NOMO-1 (cell line): ENCODE measurements around the gene NDUFC1.
"Not testable (repeated sequence)": the region's sequence is repeated elsewhere in the genome, so short reads cannot be mapped to it uniquely, and the experiment has no call there.

Source experiments
- DNase-seq, 2 experiments: peaks; one replicate each; lab custom pipeline; 2025; ENCODE audit not compliant: unreplicated experiment in 2 of 2; lab: John Stamatoyannopoulos, UW

NDUFC1 gene

DNA sequence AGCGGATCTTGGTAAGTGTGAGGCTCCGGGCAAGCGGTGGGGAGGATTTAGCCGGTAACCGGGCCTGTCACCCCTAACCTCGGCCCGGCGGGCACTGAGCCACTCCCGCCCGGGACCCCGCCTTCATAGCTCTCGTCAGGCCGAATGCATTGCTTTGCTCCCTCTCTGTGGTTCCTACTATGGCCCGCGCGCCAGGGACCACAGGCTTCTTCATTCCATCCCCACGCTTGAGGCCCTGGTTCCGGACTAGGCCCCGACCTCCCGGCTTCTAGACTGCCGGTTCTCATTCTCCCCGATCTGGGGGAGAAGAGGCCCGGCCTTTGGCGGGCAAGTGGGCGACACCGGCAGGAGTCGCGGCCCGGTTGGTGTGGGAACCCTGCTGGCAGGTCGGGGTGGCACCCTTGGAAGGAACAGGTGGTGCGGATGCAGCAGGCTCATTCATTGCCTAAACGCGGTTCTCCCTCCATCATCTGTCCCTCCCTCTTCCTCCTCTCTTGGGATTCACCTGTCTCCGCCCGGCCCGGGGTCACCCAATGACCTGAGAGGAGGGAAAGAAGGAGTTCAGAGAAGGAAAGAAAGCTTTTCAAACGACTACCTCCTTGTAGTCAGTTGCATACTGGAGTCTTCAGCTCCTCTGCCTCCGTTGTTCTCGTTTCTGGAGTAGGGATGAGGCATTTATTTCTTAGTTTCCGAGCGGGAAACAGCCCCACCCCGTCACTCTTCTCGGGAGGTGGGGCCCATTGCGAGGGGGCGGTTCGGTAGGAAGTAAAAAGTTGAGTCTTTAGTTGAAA, at the start of gene NDUFC1:
Gene NDUFC1, minus strand, starts transcription at position 657 of the 791 bp plus-strand sequence. CDS start 6,679 bp downstream, outside the sequence.
- DNase-seq: peak; percentile 67 to 68

DNA sequence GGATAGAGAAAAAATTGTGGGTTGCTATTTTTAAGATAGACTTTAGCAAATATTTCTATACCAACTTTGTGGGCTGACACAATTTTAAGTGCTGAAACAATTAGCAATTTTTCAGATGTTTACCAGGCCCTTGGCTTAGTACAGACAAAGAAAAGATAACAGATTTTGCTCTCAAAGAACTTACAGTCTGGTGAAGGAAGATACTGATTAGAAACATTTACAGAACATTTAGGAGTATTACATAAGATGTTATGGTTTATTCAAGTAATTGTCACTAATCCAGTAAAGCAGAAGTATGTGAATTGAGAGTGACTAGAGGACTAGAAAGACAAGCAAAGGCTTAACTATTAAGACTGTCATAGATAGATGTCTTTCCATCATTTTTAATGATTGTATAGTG, 35.3 kb upstream of the NDUFC1 start:
- peak in 1 of 2 experiments; percentile 76 for DNase-seq

DNA sequence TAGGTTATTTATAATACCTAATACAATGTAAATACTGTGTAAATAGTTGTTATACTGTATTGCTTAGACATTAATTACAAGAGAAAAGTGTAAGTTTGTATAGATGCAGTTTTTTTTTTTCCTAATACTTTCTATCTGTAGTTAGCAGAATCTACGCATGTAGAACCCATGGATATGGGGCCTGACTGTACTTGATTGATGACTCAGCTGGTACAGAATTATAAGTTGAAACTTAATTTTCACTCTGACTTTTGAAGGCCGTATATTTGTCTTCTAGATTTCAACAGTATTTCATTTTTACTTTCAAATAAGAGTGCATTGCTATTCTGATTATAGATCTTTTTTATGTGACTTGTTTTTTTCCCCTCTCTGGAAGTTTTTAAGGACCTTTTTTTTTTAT, 30.8 kb upstream of the NDUFC1 start:
- no peak for DNase-seq

DNA sequence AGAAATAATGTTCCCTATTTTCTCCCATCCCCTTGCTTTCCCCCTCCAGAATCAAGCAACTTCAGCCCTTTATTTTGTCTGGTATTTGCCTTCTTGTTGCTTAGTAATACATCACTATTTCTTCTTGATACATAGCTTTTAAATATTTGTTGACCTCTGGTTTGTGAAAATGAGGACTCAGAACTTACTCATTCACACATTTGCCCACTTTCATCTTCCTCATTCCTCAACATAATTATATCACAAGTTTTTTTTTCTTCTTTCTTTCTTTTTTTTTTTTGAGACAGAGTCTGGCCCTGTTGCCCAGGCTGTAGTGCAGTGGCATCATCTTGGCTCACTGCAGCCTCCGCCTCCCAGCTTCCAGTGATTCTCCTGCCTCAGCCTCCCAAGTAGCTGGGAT, 28.9 kb upstream of the NDUFC1 start:
- peak in 1 of 2 experiments; percentile 23 for DNase-seq

DNA sequence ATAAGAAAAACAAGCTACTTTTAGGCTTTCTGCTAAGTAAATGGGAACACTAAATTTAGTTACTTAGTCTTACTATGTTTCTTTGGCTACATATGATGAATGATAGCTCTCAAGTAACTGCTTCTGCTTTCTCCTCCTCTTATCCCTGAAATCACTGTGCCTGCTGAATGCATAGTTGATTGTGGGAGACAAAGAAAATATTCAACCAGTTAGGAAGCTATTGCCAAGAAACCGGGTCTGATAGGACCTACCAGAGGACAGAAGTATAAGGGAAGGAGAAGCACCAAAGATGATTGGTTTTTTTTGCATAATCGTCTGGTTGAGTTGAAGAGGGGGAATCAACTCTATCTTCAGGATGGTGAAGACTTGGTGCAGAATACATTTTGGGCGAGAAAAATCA, 28.0 kb upstream of the NDUFC1 start:
- no peak for DNase-seq

DNA sequence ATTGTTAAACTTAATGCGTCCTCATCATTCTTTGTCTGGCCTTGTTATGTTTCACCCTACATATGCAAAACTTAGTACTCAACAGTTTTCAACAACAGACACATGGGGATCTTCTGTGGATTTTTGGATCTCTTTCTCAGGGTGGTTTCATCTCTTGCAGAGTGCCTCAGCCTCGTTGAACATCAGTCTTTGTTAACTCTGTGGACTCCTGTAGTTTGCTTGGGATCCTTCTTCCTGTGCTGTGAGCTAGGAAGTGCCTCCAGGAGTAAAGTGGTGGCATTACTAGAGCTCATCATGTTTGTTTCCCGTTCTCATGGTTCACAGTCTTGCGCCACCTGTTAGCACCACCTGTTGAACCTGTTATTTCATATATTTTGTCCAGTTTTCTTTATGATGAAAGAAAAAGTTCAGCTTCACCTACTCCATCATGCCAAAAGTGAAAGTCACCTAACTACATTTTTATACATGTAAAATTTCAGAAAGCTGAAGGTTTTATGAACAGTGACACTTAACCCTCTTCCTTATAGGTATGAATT, 27.5 kb upstream of the NDUFC1 start:
- no peak for DNase-seq

DNA sequence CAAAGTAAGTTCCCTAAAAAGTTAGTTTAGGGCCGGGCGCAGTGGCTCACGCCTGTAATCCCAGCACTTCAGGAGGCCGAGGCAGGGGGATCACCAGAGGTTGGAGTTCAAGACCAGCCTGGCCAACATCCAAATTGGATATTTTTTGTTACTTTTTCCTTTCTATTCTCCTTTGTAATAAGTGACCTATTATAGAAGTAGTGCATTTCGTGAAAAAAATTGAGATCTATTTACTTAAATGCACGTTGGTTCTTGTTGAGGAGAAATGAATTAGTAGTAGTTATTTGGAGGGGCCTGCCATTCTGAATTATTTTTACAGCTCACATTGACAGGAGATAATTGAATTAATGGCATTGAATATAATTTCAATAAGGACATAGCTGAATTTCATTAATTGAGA, 22.3 kb upstream of the NDUFC1 start:
- no peak for DNase-seq

DNA sequence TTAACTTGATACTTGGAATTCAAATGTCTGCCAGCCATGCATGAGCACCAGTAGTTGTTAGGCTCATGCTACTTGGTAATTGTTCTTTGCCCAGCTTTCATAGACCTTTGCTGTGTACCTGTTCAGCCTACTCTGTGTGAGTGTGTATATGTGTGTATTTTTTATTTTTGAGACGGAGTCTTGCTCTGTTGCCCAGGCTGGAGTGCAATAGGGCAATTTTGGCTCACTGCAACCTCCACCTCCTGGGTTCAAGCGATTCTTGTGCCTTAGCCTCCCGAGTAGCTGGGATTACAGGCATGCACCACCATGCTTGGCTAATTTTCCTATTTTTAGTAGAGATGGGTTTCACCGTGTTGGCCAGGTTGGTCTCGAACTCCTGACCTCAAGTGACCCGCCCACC, 20.3 kb upstream of the NDUFC1 start:
- not testable (repeated sequence) for DNase-seq

DNA sequence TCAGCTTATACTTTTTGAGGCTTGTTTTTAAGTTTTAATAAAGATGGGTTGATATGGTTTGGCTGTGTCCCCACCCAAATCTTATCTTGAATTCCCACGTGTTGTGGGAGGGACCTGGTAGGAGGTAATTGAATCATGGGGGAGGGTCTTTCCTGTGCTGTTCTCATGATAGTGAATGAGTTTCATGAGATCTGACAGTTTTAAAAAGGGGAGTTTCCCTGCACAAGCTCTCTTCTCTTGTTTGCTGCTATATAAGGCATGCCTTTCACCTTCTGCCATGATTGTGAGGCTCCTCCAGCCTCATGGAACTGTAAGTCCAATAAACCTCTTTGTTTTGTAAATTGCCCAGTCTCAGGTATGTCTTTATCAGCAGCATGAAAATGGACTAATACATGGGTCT, 19.8 kb upstream of the NDUFC1 start:
- DNase-seq: not testable (repeated sequence)

DNA sequence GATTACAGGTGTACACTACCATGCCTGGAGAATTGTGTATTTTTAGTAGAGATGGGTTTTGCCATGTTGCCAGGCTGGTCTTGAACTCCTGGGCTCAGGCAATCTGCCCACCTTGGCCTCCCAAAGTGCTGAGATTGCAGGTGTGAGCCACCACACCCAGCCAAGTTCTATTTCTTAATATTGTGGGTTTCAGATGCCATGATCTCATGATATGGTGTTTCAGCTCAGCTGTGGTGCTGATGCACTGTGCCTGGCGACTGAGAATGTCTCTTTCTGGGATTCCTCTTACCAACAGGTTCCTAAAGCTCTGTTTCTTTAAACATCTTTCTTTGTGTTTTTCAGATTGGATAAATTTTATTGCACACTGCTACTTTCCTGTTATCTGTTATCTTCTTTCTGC, 17.3 kb upstream of the NDUFC1 start:
- DNase-seq: no peak

DNA sequence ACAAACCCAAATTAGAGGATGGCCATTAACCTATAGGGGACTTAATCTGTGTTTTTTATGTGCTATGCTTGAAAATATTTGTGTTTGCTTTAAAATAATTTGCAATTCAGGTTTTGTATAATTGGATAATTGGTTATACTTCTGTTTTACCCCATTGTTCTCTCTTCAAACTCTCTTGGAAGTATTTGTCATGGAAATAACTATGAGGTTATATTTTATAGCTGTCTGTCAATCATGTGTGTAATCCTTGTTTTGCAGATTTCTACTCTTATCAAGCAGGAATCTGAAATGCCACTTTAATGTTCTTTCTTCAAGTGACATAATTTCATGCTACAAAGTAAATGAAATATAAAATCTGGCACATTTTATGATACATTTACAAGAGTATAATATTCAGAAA, 15.4 kb upstream of the NDUFC1 start:
- DNase-seq: no peak

DNA sequence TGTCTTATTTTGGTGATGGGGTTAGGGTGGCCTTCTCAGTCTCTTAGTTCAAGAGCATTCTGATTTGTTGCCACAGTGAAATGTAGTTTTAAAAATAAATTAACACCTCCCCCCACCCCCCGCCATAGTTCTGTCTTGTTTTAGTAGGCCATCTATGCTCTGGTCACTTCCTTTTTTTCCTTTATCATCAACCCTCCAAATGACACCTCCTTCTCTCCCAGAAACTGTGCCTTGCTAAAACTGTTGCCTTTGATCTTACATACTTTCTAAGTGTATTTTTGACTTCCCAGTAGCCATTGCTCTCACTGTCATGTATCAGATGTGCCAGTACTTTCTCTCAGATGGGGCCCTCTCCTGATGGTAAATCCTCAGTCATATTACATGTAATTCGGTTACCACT, 14.5 kb upstream of the NDUFC1 start:
- DNase-seq: no peak

DNA sequence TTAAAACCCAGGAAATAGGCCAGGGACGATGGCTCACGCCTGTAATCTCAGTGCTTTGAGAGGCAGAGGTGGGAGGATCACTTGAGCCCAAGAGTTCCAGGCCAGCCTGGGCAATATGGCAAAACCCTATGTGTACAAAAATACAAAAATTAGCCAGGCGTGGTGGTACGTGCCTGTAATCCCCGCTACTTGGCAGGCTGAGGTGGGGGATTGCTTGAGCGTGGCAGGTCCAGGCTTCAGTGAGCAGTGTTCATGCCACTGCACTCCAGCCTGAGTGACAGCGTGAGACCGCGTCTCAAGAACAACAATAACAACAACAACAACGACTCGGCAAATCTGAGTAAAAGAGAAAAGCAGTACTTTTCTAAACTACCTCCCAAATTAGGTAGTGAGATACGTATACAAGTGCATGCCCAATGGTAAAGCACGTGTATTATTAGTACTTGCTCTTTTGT, 13.0 kb upstream of the NDUFC1 start:
- no peak for DNase-seq

DNA sequence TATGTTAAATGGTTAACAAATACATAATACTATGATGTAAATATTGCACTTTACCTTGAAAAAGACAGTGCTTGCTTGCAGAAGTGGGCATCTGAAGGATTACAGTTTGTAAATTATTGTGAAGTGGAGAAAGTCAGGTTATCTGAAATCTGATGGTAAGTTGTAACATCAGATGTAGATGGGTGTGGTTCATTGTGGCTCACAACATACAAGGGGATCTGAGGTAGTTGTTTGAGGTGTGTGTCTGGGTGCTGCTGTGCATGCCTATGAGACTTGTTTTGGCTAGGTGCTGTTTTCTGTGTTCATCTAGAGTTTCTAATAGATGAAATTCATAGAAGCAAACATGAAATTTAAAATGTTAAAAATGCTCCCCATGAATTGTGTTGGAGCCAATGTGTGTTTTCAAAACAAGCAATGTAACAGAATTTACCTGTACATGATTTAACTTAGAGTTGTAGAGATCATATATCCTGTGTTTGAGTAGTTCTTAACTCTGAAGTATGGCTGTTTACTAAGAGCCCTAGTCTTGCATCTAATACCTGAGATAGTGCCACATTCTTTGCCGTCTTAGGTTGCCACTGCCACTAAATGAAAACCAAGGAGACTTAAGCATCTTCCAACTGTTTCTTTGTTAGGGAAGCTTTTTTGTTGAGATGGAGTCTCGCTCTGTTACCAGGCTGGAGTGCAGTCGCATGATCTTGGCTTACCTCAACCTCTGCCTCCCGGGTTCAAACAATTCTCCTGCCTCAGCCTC, 11.9 kb upstream of the NDUFC1 start:
- no peak for DNase-seq

DNA sequence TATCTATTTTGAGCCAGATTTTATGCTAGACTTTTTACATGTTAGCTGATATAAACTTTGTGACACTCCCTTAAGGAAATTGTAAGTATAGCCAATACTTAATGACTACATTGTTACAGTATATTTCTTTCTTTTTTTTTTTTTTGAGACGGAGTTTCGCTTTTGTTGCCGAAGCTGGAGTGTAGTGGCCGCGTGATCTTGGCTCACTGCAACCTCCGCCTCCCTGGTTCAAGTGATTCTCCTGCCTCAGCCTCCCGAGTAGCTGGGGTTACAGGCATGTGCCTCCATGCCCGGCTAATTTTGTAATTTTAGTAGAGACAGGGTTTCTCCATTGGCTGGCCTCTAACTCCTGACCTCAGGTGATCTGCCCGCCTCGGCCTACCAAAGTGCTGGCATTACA, 11.1 kb upstream of the NDUFC1 start:
- not testable (repeated sequence) for DNase-seq

DNA sequence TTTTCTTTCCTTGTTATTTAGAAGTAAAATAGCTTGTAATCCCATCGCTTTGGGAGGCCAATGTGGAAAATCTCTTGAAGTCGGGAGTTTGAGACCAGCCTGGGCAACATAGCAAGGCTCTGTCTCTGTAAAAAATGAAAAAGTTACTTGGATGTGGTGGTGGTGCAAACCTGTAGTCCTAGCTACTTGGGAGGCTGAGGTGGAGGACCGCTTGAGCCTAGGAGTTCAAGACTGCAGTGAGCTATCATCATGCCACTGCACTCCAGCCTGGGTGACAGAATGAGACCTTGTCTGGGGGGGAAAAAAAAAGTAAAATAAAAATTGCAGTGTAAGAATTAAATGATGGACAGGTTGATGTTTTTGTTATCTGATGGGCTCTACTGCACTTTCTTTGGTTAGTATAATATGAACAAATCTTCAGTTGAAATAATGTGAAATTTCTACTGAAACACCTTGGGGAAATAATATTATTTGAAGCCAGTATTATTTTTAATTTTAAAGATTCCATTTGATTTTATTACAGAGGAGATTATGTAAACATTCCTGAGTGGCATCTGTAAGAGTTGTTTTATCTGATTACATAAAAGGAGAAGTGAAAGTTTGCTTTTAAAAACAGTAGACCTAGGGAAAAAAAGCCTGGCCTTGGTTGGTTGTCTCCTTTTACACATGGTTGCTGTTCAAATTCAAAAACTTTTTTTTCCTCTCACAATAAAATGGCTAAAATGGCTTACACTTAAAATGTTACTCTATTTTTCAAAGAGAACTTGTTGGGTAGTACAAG, 10.5 kb upstream of the NDUFC1 start:
- DNase-seq: peak; percentile 51 to 73

DNA sequence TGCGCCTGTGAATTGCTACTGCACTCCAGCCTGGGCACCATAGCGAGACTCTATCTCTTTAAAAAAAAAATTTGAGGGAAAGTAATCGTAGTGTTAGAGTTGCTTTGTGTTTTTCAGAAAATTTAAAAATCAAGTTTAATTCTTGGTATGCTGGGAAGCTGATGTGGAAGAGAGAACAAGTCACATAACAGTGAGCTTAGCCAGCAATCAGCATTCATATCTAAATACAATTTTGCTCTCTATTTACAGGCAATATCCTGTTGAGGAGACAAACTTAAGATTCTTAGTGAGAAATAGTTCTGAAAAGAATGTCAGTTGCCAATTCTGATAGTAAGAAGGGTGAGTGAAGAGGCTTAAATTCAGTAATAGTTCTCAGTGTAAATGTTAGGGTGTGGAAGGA, 9.6 kb upstream of the NDUFC1 start:
- DNase-seq: no peak

DNA sequence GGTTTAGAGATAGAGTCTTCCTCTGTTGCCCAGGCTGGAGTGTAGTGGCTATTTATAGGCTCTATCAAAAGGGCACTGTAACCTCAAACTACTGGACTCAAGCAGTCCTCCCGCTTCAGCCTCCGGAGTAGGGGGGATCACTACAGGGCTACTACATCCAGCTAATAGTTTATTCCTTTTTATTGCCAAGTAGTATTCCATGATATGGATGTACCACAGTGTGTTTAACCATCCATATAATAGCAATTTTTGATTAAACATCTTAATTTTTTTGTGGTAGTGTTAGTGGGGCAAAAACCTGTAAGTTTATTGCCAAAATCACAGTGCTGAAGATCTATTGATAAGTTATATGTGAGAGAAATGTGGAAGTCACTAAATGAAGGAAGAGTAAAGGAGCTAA, 2.6 kb upstream of the NDUFC1 start:
- no peak for DNase-seq

DNA sequence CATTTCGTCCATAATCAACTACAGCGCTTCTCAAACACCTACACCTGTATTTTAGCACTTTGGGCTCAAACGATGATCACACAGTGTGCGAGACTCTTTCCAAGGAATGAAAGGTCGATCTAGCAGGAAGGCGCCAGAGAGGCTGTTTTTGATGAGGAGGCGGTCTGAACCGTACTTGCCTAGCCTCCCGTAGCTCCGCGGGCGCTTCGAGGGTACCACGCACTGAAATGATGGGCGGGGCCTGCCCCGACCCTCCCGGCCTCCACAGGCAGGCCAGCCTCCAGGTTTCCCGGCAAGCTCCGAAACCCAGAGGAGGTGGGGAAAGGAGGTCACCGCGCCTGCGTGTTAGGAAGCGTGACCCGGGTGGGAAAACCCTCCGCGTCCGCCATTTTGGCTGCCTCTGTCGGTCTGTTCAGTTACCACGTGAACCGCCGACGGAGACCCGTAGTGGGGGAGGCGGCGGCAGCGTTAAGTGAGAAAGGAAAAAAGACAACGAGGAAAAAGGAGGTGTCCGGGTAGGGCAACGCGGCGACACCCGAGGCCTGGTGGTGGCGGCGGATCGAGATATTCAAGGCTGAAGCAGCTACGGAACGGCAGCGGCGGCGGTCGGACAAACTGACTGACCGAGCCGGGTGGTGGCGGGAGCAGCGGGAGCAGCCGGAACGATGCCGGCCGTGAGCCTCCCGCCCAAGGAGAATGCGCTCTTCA, 1.0 kb downstream of the NDUFC1 start, which contains the start of gene NAA15:
Gene NAA15, plus strand, starts transcription at position 393 of the 708 bp plus-strand sequence. Its CDS starts 273 bp downstream, at position 666.
- DNase-seq: peak; percentile 96 to 97

DNA sequence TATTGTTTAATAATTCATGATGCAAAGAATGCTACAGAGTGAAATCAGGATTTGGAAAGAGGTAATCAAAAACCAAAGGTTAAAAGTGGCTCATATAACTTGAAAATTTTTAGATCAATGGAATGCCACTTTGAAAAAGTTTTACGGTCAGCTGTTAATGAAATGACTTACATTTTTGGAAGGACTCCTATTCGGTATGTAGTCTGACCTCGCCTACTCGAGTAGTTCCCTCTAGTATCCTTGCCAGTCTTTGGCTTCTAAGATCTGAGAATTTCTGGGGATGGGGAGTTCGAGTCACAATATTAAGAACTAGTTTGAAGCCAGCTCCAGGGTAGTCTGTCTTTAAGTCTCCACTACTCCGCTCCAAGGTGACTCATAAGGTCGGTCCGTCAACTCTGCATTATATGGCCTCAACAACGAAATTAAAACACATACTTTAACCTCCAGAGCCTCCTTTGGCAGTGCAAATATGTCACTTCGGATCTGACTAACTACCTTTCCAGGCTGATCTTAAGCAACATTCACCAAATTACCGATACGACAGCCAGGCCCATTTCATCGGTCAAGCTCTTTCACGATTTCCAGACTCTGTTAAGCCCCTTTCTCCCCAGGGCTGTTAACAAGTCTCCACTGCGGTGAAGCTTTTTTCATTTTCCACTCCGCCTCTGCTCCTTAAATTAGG, 1.7 kb downstream of the NDUFC1 start:
- DNase-seq: peak in 1 of 2 experiments; percentile 56
